HEK293 (cell line): ENCODE data around the gene DCUN1D3.

ENCODE experiments used
- CTCF ChIP-seq: fragments of 450-650 bp; formaldehyde crosslinking; IDR thresholded peaks from 2 replicates; pipeline ENCODE4 v1.5.1; 2016; ENCODE audit warnings: missing biosample characterization, missing genetic modification characterization
- YY1 ChIP-seq: fragments of 450-650 bp; formaldehyde crosslinking; IDR thresholded peaks from 2 replicates; pipeline ENCODE4 v1.5.1; 2018; ENCODE audit warnings: missing biosample characterization, missing genetic modification characterization
- ZBTB11 ChIP-seq: fragments of 450-650 bp; formaldehyde crosslinking; conservative IDR thresholded peaks from 2 replicates; pipeline ENCODE4 v1.5.1; 2016; ENCODE audit warnings: low read depth, missing biosample characterization, missing genetic modification characterization
- ZFHX2 ChIP-seq: fragments of 450-650 bp; formaldehyde crosslinking; conservative IDR thresholded peaks from 2 replicates; pipeline ENCODE4 v1.5.1; 2016; ENCODE audit warnings: missing biosample characterization, missing genetic modification characterization
- ZNF121 ChIP-seq: fragments of 450-650 bp; formaldehyde crosslinking; IDR thresholded peaks from 2 replicates; pipeline ENCODE4 v1.5.1; 2016; ENCODE audit warnings: missing biosample characterization, missing genetic modification characterization
- ZNF184 ChIP-seq: fragments of 450-650 bp; IDR thresholded peaks from 2 replicates; pipeline ENCODE4 v1.5.1; 2018; ENCODE audit warnings: missing biosample characterization, mild to moderate bottlenecking, missing genetic modification characterization
- ZNF501 ChIP-seq: fragments of 450-650 bp; formaldehyde crosslinking; IDR thresholded peaks from 2 replicates; pipeline ENCODE4 v1.5.1; 2016; ENCODE audit warnings: missing biosample characterization, missing genetic modification characterization
- ZNF558 ChIP-seq: fragments of 450-650 bp; formaldehyde crosslinking; IDR thresholded peaks from 2 replicates; pipeline ENCODE4 v1.5.1; 2016; ENCODE audit warnings: missing biosample characterization, missing genetic modification characterization
- ZNF777 ChIP-seq: fragments of 450-650 bp; formaldehyde crosslinking; IDR thresholded peaks from 2 replicates; pipeline ENCODE4 v1.5.1; 2017; ENCODE audit warnings: missing biosample characterization, missing genetic modification characterization, borderline replicate concordance

- no peak for TF ChIP-seq CTCF (tag by site-specific recombination)
- TF ChIP-seq ZNF777 (tag by site-specific recombination), result no peak
- no peak for TF ChIP-seq YY1
- no peak for TF ChIP-seq ZNF184 (tag by site-specific recombination)
- TF ChIP-seq ZNF501, result no peak
- no peak for TF ChIP-seq ZBTB11 (tag by site-specific recombination)
- no peak for TF ChIP-seq ZNF558
- TF ChIP-seq ZNF121, result no peak
- no peak for TF ChIP-seq ZFHX2 (tag by site-specific recombination)
These were observed 28.0 kb downstream of the DCUN1D3 start for GRCh38 chr16:20871941-20872815.
